ENCODE results near the gene VPS54. TPM values are rescaled to one million over a fixed set of nuclear protein-coding genes. Genes with fewer than 3 reads are reported as not detected.
A peak's percentile ranks its signal among the peaks of the same experiment; 100 is the strongest.

The VPS54 gene
- total RNA-seq, 1 experiment from 2014 or later = 33.8 TPM

DNA sequence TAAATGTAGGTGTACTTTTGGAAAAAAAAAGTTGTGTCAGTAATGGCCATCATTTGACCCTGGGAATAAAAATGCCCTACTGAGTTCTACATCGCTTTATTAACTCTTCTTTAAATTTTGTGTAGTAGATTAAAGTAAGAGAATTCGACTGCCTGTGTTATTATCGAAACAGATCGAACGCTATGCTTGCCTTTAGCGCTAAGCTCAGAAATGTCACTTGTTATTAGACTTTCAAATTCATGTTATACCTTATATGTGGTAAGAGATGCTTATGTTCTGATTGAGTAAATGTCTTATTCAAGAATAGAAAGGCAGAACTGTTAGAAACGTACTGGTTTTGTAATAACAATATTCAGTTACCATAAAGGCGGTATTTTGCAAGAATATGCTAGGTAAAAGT is 176.1 kb downstream of the VPS54 start:
- peaks cover 60% of the 10 kb centered on the region for H3K4me1 ChIP-seq (ENCODE audit: low read length)
- no peaks in the 10 kb centered on the region for H3K27me3 ChIP-seq (ENCODE audit: low read length)
- no peak for DNase-seq
- H3K9me2 ChIP-seq (replicated peaks; ENCODE audit: insufficient read depth, low read length) = no peaks in the 10 kb centered on the region
- H3K9ac ChIP-seq (ENCODE audit: low read length) = peak overlapping the region; percentile 96
- no peak overlapping the region for H2AFZ ChIP-seq (ENCODE audit: low read length)
- no peaks in the 10 kb centered on the region for H3K9me3 ChIP-seq (ENCODE audit: low read length)
- peaks cover 15% of the 10 kb centered on the region for H4K20me1 ChIP-seq (ENCODE audit: insufficient read depth, low read depth, low read length)
- H3K27ac ChIP-seq (ENCODE audit: low read length) = peak overlapping the region; percentile 95
- H3K79me2 ChIP-seq (ENCODE audit: low read length) = peaks cover 68% of the 10 kb centered on the region
- peaks cover 36% of the 10 kb centered on the region for H3K36me3 ChIP-seq (ENCODE audit: insufficient read depth, low read length)
- peak overlapping the region; percentile 70 for H3K4me3 ChIP-seq (ENCODE audit: low read length)
- H3K4me2 ChIP-seq (ENCODE audit: low read depth, low read length, poor library complexity, severe bottlenecking) = peak overlapping the region; percentile 76

DNA sequence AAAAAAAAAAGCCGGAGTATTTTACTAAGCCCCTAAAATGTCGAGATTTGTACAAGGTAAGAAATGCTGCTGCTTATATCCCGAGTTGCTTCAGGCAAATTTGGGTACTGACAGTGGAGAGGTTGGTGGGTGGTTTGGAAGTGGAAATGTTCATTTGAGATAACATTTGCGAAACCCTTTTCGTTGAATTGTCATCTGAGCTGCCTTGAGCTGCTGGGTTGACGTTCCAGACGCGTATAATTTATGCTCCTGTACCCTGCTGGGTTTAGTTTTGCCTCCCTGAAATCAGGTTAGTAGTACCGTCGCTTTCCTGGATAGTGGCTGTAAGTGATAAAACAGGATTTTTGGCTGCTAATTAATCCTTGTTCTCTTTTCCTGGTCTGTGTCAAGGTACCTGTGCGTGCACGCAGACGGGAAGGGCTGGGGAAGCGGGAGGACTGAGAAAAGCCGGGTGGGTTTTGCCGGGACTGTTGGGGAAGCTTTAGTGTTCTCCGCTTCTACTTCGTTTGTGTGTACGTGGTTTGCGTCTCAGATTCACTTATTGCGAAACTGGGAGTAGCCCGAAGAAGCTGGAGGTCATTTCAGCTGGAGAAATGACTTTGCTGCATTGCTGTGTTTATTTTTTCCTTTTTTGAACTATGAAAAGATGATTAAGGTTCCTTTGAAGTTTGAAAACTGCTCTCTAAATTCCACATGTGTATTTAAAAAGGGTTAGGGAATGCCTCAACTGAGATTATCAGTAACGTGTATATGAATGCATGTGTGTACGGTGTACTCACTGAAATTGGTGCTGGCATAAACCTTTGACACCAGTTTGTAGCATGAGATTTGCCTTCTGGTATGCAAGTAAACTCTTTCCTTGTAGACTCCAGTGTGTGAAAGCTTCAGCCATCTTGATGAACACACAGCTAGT is 176.8 kb downstream of the VPS54 start:
- peak overlapping the region; percentile 70 for H3K4me3 ChIP-seq (ENCODE audit: low read length)
- DNase-seq = peak; percentile 64
- peaks cover 61% of the 10 kb centered on the region for H3K79me2 ChIP-seq (ENCODE audit: low read length)
- peak overlapping the region; percentile 95 for H3K27ac ChIP-seq (ENCODE audit: low read length)
- peaks cover 36% of the 10 kb centered on the region for H3K36me3 ChIP-seq (ENCODE audit: insufficient read depth, low read length)
- H2AFZ ChIP-seq (ENCODE audit: low read length) = no peak overlapping the region
- H4K20me1 ChIP-seq (ENCODE audit: insufficient read depth, low read depth, low read length) = peaks cover 15% of the 10 kb centered on the region
- peaks cover 60% of the 10 kb centered on the region for H3K4me1 ChIP-seq (ENCODE audit: low read length)
- H3K4me2 ChIP-seq (ENCODE audit: low read depth, low read length, poor library complexity, severe bottlenecking) = peak overlapping the region; percentile 76
- H3K27me3 ChIP-seq (ENCODE audit: low read length) = no peaks in the 10 kb centered on the region
- no peaks in the 10 kb centered on the region for H3K9me2 ChIP-seq (replicated peaks; ENCODE audit: insufficient read depth, low read length)
- peak overlapping the region; percentile 96 for H3K9ac ChIP-seq (ENCODE audit: low read length)
- no peaks in the 10 kb centered on the region for H3K9me3 ChIP-seq (ENCODE audit: low read length)

Small RNA genes within 50 kb of the gene (small RNA-seq; reads per million reads assigned to genes)
- 0.16 reads per million for gene RF01293

Other genes with a start within 250 kb of the VPS54 start
- 77.6 and 101 TPM in 2 replicates for gene UGP2, start 177.5 kb downstream of the VPS54 start, total RNA-seq (2014; rRNA removed; shearing (Covaris generic); ENCODE audit: low replicate concordance)
- gene PELI1, start 125.0 kb upstream of the VPS54 start, total RNA-seq (2014; rRNA removed; shearing (Covaris generic); ENCODE audit: low replicate concordance) = 49.9 and 90.7 TPM in 2 replicates

Measured in Karpas-422 (cell line).